ENCODE results near the gene IMMP2L.
"Not testable (repeated sequence)": the region's sequence is repeated elsewhere in the genome, so short reads cannot be mapped to it uniquely, and the experiment has no call there.

IMMP2L gene

GRCh38 chr7:111459757-111460280, 102.5 kb downstream of the IMMP2L start:
- no peak for DNase-seq (ENCODE audit: low read depth)

- DNase-seq (ENCODE audit: low read depth), result no peak
Observed at GRCh38 chr7:111459065-111459756, 103.1 kb downstream of the IMMP2L start.

- not testable (repeated sequence) for DNase-seq (ENCODE audit: low read depth)
Observed at GRCh38 chr7:111450705-111451104, 111.6 kb downstream of the IMMP2L start.

- DNase-seq (ENCODE audit: low read depth), result not testable (repeated sequence)
Observed at GRCh38 chr7:111447502-111447901, 114.8 kb downstream of the IMMP2L start.

GRCh38 chr7:111439977-111440376, 122.3 kb downstream of the IMMP2L start:
- no peak for DNase-seq (ENCODE audit: low read depth)

- no peak for DNase-seq (ENCODE audit: low read depth)
Observed at GRCh38 chr7:111438369-111439289, 123.7 kb downstream of the IMMP2L start.

DNA sequence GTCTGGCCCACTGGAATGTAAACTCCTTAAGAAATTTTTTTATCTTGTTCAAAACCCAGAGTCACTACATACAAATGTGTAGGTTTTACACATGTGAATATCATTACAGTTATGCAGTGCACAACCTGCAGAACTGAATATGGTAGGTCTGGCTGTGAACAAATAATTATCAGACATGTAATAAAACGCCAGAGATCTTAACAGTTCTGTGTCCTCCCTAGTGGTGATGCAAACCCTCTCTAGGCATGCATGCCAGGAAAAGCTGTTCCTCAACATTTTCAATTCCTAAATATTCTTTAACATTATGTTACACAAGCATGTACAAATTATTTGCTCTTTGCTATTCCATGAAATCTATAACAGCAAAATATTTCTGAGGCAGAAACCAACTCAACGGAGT, 124.6 kb downstream of the IMMP2L start:
- DNase-seq (ENCODE audit: low read depth), result no peak

DNA sequence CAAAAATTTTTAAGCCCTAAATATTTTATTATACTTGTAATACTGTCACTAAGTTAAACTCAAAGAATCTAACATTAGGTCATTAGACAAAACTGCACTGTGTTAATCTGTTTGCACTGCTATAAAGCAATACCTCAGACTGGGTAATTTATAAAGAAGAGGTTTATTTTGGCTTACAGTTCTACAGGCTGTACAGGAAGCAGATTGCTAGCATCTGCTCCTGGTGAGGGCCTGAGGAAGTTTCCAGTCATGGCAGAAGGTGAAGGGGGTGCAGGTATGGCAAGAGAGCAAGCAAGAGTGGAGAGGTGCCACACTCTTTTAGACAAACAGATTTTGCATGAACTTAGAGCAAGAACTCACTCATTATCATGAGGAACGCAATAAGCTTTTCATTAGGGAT, 125.7 kb downstream of the IMMP2L start:
- no peak for DNase-seq (ENCODE audit: low read depth)

DNA sequence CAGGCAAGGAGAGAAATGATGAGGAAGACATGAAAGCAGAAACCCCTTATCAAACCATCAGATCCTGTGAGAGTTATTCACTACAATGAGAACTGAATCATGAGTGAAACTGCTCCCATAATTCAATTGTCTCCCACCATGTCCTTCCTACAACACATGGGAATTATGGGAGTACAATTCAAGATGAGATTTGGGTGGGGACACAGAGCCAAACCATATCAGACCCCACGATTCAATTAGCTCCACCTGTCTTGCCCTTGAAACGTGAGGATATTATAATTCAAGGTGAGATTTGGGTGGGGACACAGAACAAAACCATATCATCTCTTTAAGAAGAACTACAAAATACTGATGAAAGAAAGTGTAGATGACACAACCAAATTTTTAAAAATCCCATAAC, 128.9 kb downstream of the IMMP2L start:
- no peak for DNase-seq (ENCODE audit: low read depth)

- DNase-seq (ENCODE audit: low read depth), result no peak
Observed at GRCh38 chr7:111429781-111430180, 132.5 kb downstream of the IMMP2L start.

DNA sequence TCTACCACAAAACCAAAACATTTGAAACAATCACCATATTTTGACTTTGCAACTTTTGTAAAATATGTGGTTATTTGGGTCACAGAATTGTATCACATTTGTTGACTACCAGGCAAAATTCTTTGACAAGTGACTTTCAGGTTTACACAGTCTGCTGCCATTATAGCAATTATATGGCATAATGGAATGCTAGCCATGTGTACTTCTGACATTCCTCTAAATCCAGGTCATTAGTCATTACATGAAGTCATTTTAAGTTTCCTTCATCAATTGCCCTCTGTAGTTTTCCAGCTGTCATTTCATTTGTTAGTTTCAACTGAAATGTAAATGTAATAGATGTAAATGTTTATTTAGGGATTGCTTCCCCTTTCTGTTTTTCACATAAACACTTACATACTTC, 137.5 kb downstream of the IMMP2L start:
- DNase-seq (ENCODE audit: low read depth), result no peak

DNA sequence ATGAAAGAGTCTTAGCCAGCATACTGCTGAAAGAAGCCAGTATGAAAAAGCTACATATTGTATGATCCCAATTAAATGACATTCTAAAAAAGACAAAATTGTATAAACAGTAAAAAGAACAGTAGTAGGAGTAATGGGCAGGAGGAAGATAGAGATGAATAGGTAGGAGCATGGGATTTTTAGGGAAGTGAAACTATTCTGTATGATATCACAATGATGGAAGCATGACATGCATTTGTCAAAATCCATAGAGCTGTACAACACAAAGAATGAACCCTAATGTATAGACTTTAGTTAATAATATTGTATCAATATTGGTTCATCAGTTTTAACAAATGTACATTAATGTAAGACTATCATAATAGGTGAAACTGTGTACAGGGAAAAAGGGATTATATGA, 147.9 kb downstream of the IMMP2L start:
- DNase-seq (ENCODE audit: low read depth), result no peak

DNA sequence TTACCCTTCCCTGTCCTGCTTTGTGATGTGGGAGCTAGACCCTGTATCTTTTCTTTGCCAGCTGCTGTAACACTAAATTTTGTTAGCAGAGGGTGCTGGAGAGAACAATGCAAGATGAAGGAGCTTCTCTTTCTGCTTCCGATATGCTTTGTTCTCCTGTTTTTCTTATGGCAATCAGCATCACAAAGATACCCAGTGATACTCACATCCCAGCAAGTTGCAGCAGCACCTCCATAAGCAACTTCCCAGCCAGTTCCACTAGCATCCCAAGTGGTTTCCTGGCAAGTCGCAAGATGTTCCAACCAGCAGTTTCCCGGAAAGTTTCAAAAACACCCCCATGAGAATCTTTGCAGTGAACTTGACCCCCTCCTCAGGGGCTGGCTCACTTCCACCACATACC, 148.6 kb downstream of the IMMP2L start:
- DNase-seq (ENCODE audit: low read depth), result no peak

GRCh38 chr7:111410899-111411298, 151.4 kb downstream of the IMMP2L start:
- no peak for DNase-seq (ENCODE audit: low read depth)

DNA sequence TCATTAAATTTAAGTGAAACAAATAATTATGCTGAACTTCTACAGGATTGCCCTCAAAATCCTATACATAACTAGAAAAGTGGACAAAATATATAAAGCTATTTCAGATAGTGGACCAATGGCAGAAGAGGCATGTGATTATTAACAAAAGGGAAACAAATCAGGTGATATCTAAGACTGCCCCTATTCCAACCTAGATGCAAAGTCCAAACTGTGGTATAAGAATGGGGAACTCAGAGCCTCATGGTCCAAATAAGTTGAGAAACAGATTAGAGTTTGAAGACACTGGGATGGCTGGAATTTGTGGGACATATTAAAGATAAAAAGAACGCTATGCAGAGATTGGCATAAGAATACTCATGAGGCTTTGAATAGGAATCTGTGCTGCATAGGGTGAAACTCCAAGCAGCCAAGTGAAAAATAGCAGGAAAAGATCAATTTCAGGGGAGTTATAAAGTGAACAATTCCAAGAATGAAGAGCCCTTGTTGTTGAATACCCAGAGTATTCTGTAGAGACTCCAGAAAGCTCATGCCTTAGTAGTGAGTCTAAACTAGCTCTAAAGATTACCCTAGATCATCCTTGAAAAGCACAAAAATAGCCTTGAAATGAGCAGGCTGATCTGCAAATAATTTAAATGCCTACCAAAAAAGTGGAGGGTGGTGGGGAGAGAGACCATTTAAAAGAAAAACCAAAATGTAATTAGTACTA, 152.4 kb downstream of the IMMP2L start:
- no peak for DNase-seq (ENCODE audit: low read depth)

GRCh38 chr7:111408724-111409123, 153.6 kb downstream of the IMMP2L start:
- DNase-seq (ENCODE audit: low read depth), result no peak

DNA sequence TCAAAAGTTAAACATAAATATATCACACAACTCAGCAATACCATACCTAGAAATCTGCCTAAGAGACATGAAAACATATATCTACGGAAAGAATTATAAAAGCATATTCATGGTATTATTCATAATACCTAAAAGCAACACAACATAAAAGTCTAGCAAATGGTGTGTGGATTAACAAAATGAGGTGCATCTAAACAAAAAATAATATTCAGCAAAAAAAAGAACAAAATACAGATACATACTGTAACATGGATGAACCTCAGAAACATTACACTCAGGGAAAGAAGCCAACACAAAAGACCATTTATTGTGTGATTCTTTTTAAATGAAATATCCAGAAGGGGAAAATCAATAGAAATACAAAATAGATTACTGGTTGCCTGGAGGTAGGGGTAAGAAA, 155.0 kb downstream of the IMMP2L start:
- DNase-seq (ENCODE audit: low read depth), result no peak

DNA sequence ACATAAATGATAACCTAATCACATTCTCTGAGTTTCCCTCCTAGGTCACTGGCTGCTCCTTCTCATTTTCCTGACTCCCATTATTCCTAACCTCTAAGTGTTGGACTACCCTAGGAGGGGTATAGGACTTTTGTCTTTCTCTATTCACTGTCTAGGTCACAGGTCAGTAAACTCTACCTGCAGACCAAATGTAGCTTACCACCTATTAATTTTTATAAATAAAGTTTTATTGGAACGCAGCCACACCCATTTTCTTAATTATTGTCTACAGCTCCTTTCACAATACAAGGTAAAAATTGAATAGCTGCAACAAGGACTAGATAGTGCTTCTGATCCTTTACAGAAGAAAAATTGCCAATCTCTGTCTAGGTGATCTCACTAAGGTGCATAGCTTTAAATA, 156.7 kb downstream of the IMMP2L start:
- no peak for DNase-seq (ENCODE audit: low read depth)

DNA sequence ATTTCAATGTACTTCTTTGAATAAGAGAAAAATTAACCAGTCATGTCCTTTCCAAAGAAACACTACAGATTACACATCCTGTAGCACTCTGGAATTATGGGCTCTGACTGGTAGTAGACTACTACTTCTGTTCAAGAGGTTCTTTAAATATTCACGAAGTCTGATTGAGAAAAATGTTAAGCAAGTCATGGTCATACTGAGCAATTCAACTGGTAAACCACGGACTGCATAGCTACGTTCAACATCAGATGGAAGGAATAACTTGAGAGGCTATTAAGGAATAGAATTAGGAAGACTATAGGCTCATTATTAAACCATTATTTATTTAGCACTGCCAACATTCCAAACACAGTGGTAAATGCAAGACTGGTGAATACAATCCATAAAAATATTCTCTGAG, 160.8 kb downstream of the IMMP2L start:
- no peak for DNase-seq (ENCODE audit: low read depth)

- DNase-seq (ENCODE audit: low read depth), result no peak
Observed at GRCh38 chr7:111400088-111400487, 162.2 kb downstream of the IMMP2L start.

GRCh38 chr7:111394891-111395290, 167.4 kb downstream of the IMMP2L start:
- no peak for DNase-seq (ENCODE audit: low read depth)

GRCh38 chr7:111393011-111393754, 169.1 kb downstream of the IMMP2L start:
- no peak for DNase-seq (ENCODE audit: low read depth)
